ENCODE results near the gene KL.

Gene KL

DNA sequence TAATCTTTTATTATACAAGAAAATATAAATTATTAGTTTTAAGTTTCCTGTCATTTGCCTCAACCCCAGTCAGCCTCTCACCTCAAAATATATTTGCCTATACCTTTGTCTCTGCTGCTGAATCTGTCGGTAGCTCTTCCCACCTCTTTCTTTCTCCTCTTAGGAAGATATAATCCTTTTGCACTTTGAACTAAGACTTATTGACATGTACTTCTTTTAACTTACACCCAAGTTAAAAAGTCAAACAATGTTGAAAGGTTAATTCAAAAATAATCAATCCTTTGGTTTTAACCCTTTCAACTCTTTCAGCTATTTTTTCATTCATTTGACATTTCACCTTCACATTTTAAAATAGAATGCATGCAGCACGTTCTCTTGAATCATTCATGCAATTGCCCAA, 9.0 kb upstream of the KL start:
- TF ChIP-seq EZH2 (IDR thresholded peaks at IDR 0.05; ENCODE audit: borderline replicate concordance, low read depth, low read length, severe bottlenecking) = no peak
- TF ChIP-seq, protein P1, sequence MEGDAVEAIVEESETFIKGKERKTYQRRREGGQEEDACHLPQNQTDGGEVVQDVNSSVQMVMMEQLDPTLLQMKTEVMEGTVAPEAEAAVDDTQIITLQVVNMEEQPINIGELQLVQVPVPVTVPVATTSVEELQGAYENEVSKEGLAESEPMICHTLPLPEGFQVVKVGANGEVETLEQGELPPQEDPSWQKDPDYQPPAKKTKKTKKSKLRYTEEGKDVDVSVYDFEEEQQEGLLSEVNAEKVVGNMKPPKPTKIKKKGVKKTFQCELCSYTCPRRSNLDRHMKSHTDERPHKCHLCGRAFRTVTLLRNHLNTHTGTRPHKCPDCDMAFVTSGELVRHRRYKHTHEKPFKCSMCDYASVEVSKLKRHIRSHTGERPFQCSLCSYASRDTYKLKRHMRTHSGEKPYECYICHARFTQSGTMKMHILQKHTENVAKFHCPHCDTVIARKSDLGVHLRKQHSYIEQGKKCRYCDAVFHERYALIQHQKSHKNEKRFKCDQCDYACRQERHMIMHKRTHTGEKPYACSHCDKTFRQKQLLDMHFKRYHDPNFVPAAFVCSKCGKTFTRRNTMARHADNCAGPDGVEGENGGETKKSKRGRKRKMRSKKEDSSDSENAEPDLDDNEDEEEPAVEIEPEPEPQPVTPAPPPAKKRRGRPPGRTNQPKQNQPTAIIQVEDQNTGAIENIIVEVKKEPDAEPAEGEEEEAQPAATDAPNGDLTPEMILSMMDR (IDR thresholded peaks at IDR 0.05; ENCODE audit: borderline replicate concordance, extremely low read depth, low read length, poor library complexity, severe bottlenecking) = no peak
- no peaks in the 10 kb centered on the region for H4K20me1 ChIP-seq (ENCODE audit: insufficient read depth, low read length)
- DNase-seq (no peak), ATAC-seq (ENCODE audit: insufficient read depth, low read depth) (no peak)
- no peaks in the 10 kb centered on the region for H3K27me3 ChIP-seq (ENCODE audit: insufficient read depth, low read length, poor library complexity)
- no peak overlapping the region for H3K4me3 ChIP-seq (ENCODE audit: low read depth in 1 of 2, low read length in 2 of 2)
- no peaks in the 10 kb centered on the region for H3K4me1 ChIP-seq (ENCODE audit: insufficient read depth, low read length)
- no peaks in the 10 kb centered on the region for H3K36me3 ChIP-seq (ENCODE audit: insufficient read depth, low read length)
- no peak overlapping the region for H3K27ac ChIP-seq (ENCODE audit: low read length)
- no peak overlapping the region for H3K4me2 ChIP-seq (ENCODE audit: insufficient read depth, low read length)
- peaks cover 17% of the 10 kb centered on the region for H3K9me3 ChIP-seq (ENCODE audit: insufficient read depth, low read length, severe bottlenecking)
- H3K9ac ChIP-seq (ENCODE audit: low read depth, low read length) = no peak overlapping the region
- H2AFZ ChIP-seq (ENCODE audit: low read depth, low read length) = no peak overlapping the region
- H3K79me2 ChIP-seq (ENCODE audit: insufficient read depth, low read length) = no peaks in the 10 kb centered on the region

DNA sequence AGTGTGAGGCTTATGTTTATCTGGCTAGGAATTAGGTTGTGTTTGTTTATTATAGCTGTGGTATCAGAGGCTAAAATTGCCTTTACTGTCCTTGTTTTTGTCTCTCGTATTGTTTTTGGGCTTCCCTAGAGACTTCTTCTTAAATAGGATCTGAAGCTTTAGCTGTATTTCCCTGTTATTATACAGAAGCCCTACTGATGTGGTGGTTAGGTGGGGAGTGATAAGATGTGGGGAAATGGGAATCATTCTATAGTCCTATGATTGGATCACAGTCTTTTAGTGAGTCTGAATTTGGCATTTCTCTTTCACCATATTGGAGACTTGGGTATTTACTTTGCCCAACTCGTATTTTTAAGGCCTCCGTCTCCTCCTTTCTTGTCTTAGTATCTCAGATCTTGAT, 8.3 kb upstream of the KL start:
- ATAC-seq (ENCODE audit: insufficient read depth, low read depth) (no peak), DNase-seq (no peak)
- Histone ChIP-seq H3K27me3 (ENCODE audit: insufficient read depth, low read length, poor library complexity) (no peaks in the 10 kb centered on the region), H3K79me2 (ENCODE audit: insufficient read depth, low read length) (no peaks in the 10 kb centered on the region), H3K9ac (ENCODE audit: low read depth, low read length) (no peak overlapping the region), H3K27ac (ENCODE audit: low read length) (no peak overlapping the region), H3K4me3 (ENCODE audit: low read depth in 1 of 2, low read length in 2 of 2) (no peak overlapping the region), H4K20me1 (ENCODE audit: insufficient read depth, low read length) (no peaks in the 10 kb centered on the region), H3K4me2 (ENCODE audit: insufficient read depth, low read length) (no peak overlapping the region), H3K36me3 (ENCODE audit: insufficient read depth, low read length) (no peaks in the 10 kb centered on the region), H3K9me3 (ENCODE audit: insufficient read depth, low read length, severe bottlenecking) (peaks cover 17% of the 10 kb centered on the region), H3K4me1 (ENCODE audit: insufficient read depth, low read length) (no peaks in the 10 kb centered on the region), H2AFZ (ENCODE audit: low read depth, low read length) (no peak overlapping the region)
- TF ChIP-seq, protein P1 (IDR thresholded peaks at IDR 0.05; ENCODE audit: borderline replicate concordance, extremely low read depth, low read length, poor library complexity, severe bottlenecking) = no peak
- TF ChIP-seq EZH2 (IDR thresholded peaks at IDR 0.05; ENCODE audit: borderline replicate concordance, low read depth, low read length, severe bottlenecking) = no peak

DNA sequence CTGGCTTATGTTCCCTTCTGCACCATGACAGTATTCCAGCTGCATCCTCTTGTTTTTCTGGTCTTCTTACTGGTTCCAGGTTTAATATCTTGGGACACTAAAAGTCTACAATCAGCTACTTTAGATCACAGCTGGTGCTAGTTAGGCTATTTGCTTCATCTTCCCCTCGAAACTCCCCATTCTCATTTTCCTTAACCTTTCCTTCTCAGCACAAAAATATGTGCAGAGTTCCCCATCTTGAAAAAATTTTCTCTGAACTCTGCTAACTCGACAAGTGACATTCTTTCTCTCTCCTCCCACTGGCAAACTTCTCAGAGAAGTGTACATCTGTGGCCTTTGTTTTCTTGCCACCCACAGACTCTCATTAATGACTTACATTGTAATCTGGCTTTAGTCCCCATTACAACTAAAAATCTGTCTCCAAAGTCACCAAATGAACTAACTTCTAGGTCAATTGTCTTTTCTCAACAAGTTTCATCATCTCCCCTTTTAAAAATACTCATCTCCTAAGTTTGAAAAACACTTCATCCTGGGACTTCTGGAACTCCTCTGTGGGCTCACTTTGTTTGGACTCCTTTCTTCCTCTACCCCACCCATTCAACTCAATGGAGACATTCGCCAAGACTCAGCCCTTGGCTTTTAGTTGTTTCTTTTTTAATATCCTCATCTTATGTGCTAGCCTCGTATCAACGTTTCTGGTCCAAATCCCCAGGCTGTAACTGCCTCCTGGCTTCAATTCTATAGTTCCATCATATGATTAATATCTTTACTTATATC, 7.1 kb upstream of the KL start:
- Histone ChIP-seq H3K9me3 (ENCODE audit: insufficient read depth, low read length, severe bottlenecking) (peaks cover 17% of the 10 kb centered on the region), H3K36me3 (ENCODE audit: insufficient read depth, low read length) (no peaks in the 10 kb centered on the region), H3K27me3 (ENCODE audit: insufficient read depth, low read length, poor library complexity) (no peaks in the 10 kb centered on the region), H3K4me3 (ENCODE audit: low read depth in 1 of 2, low read length in 2 of 2) (no peak overlapping the region), H3K9ac (ENCODE audit: low read depth, low read length) (no peak overlapping the region), H3K4me2 (ENCODE audit: insufficient read depth, low read length) (no peak overlapping the region), H2AFZ (ENCODE audit: low read depth, low read length) (no peak overlapping the region), H4K20me1 (ENCODE audit: insufficient read depth, low read length) (no peaks in the 10 kb centered on the region), H3K27ac (ENCODE audit: low read length) (no peak overlapping the region), H3K79me2 (ENCODE audit: insufficient read depth, low read length) (no peaks in the 10 kb centered on the region), H3K4me1 (ENCODE audit: insufficient read depth, low read length) (no peaks in the 10 kb centered on the region)
- DNase-seq = no peak
- no peak for ATAC-seq (ENCODE audit: insufficient read depth, low read depth)
- TF ChIP-seq, protein P1 (IDR thresholded peaks at IDR 0.05; ENCODE audit: borderline replicate concordance, extremely low read depth, low read length, poor library complexity, severe bottlenecking) = no peak
- TF ChIP-seq EZH2 (IDR thresholded peaks at IDR 0.05; ENCODE audit: borderline replicate concordance, low read depth, low read length, severe bottlenecking) = no peak
